HG02840 (cell line): ENCODE measurements around the gene FOXK2.

Source experiments
- ATAC-seq: cut with Tn5 transposase; IDR thresholded peaks from one replicate; pipeline ENCODE4 v1.9.1; 2021; ENCODE audit warnings: mild to moderate bottlenecking, moderate library complexity, moderate number of reproducible peaks; ENCODE audit not compliant: unreplicated experiment, low FRiP score

Gene FOXK2

DNA sequence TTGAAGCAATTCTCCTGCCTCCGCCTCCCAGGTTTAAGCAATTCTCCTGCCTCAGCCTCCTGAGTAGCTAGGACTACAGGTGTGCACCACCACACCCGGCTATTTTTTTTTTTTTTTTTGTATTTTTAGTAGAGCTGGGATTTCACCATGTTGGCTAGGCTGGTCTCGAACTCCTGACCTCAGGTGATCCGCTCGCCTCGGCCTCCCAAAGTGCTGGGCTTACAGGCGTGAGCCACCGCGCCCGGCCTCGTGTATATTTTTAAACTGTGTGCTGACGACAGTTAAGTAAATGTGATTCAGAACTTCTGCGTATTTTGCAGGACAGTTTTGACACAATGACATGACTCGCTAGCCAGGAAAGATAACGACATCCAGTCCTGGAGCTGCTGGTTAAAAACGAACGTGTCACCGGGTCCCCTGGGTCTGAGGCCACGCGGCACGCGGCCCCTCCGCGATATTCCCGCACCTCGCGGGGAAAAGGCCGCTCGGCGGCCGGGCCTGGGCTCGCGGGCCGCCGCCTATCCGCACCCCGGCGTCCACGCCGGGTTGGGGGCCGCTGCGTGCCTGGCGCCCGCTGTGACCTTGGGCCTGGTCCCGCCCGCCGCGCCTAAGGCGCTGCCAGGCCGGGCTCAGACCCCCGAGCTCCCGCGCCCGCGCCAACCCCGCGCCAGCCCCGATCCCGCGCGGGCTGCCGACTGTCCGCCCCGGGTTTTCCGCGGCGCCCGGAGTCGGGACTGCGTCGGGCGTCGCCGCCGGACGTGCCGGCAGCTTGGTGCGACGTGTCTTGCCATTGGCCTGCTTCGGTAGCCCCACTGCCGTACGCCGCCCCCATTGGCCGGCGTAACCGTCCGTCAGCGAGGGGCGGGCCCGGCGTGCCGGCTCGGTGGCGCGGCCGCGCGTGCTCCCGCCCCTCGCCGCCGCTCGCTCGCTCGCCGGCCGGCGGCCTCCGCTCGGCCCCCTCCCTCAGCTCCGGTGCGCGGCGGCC is at the start of gene FOXK2:
FOXK2 (plus strand) TSS at position 907 of the 985 bp plus-strand sequence. CDS start 157 bp downstream, outside the sequence.
- ATAC-seq, result peak; percentile 90

DNA sequence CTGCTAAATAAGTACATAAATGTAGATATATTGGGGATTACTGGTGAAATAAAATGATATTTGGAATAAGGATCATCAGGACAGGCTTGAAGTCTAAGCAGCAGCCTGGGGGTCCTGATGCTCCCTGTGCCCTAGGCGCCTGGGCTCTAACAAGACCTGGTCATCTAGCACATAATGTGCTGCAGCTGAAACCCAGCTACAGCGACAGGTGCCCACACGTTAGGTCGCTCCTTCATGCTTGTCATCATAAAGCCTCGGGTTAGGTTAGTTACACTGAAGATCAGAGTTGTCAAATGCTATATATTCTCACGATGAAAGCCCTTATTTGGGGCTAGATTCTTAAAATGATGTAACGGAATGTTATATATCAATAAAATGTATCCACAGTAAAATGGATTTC is 49.5 kb upstream of the FOXK2 start:
- ATAC-seq, result no peak

DNA sequence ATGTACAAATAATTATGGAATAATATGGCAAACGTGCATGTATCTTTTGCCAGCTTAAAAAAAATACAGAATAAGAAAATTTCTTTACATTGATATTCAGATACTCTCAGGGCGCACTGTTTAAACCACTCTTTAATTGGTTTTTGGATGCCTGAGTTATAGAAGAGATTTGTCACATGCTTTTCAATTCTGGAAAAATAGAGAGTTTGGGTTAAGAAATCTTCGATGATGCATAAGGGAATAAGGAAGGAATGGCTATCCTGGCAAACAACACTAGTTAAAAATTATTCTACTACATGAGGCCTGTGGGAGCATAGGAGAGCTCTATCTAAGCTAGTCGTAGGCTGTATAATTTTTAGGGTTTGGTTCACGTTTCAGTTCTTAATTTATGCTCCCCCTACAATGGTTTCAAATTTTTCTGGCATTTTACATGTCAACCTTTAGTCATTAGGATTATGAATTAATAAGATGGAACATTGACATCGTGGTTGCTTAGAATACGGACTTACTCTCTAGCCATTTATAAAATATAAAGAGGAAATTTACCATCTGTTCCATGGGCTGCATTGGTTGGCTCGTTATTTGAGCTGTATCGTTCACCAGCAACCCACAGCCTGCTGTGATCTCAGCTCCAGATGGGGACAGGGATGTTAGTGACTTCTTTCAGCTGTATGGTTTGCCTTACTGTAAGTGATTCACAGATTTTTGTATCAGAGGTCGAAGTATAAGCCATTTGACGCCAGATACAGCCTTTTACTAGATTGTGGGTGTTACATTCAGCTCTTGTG is 45.1 kb upstream of the FOXK2 start:
- ATAC-seq, result no peak

DNA sequence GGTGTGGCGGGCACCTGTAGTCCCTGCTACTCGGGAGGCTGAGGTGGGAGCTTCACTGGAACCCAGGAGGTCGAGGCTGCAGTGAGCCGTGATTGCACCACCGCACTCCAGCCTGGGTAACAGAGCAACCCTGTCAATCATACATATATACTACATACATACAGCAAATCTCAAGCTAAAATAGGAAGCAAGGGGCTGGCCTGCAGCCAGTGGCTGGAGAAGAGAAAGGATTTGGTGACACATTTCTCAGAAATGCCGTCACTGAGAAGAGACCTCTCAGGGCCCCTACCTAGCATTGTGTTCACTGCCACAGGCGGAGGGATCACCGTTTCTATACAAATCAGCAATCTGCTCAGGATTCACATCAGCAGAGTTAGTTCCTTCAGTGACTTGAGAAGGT is 44.1 kb upstream of the FOXK2 start:
- no peak for ATAC-seq

DNA sequence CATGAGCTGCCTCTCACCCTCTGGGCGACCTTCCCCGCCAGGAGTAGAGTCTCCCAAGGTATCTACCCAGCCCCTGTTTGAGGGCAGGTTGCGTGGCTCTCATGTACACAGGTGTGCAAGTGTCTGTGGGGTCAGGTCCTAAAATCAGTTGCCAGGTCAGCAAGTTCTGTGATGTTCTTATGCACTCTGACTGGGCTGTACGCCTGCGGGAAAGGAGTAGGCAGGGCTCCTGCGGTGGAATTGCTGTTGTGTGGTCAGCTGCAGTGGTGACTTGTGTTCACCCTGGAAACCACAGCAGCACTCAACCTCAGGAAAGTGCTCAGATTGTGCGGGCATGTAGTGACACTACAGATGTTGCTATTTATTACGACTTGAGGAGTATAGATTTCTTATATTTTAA is 41.6 kb upstream of the FOXK2 start:
- ATAC-seq, result no peak

DNA sequence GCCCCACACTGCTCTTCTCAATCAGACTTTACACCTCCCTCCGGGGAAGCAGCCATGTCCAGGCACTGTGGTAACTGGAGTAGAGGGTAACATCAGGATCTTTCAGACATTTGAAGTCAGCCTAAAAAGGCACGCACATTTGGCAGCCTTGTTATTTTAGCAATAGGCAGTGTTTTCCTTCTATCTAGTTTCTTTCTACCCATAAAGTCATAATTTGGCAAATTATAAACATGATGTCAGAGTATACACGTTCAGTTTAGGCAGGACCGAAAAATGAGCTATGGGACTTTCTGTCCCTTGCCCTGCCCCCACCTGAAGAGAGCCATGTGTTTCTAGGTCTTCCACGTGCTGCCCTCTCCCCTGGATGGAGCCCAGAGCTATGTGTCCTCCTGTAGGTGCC is 39.9 kb upstream of the FOXK2 start:
- no peak for ATAC-seq

DNA sequence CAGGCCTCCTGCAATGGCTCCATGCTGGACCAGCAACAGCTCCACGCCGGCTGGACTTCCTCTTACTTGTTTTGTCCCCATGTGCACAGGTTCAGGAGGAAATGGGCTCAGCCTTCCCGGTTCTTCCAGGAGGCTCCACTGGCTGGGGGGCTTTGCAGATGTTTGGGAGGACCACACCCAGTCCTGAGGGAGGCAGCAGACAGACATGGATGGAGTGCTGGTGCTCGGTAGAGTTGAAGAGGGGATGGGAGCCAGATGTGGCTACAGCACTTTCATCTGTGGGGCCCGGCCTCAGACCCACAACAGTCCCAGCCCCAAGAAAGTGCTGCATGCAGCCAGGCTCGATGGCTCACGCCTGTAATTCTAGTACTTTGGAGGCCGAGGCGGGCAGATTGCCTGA is 39.2 kb upstream of the FOXK2 start:
- no peak for ATAC-seq

DNA sequence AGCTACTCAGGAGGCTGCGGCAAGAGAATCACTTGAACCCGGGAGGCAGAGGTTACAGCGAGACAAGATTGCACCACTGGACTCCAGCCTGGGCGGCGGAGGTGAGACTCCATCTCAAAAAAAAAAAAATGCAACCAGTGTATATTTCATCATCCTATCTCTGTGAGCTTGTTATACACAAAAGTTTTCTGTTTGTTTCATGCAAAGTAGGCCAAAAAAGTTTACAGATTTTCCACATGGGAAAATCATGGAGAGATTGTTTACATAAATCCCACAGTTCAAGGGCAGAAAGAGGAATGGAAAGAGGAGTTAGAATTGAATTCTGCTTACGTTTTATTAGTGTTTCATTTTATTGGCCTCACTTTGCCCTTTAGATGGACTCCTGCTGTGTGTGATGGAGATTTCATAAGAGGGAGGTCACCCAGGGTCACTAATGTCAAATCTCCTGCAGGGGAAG is 36.3 kb upstream of the FOXK2 start:
- ATAC-seq, result no peak

DNA sequence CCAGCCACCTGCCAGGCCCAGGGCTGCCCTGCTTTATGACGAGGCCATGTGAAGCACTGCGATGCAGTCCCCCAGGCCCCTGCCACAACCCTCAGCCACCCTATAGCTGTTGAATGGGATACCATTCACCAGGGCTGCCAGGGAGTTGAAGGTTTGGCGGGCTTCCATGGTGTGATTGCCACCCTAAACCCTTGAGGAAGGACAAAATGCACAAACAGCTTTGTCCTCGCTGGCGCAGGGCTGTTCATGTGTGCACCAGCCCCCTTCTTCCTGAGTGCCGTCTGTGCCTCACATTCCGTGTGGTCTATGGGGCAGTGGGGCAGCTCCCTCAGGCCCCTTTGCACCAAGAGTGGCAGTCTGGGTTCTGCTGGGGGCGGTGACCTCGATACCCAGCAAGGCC is 35.7 kb upstream of the FOXK2 start:
- ATAC-seq, result no peak

DNA sequence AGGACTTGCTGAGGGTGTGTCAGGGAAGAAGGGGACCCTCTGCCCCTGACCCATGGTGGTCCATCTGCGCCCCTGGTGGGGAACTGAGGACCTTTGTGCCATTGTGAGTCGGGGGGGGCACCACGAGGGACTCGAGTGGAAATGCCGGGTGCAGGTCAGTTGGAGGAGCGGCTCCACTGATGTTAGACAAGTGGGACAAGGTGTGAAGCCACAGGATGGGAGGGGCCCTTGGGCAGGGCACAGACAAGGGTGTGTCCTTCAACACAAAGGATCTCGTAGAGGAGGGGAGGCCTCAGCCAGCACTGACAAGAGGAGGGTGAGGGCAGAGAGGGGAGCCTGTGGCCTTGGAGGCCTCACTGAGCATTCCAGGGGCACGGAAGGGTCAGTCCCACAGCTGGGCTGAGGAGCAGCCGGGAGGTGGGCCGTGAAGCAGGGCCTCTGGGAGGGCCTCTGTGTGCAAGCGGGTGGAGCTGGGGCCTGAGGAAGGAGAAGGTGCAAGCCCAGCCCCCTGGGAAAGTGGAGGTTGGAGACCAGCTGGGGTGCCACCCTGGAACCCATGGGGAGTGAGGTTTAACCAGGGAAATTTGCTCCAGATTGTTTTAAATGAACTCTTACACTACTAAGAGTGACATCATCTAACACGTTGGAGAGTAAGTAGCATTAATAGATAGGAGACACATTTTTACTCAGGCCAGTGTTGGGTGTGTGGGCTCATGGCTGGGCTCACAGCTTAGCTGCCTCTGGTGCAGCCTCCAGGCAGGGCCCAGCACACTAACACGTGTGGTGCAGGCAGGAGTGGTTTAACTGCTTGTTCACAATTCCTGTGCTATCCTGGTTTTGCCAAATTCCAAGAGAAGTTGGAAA is 33.1 kb upstream of the FOXK2 start:
- ATAC-seq, result no peak

DNA sequence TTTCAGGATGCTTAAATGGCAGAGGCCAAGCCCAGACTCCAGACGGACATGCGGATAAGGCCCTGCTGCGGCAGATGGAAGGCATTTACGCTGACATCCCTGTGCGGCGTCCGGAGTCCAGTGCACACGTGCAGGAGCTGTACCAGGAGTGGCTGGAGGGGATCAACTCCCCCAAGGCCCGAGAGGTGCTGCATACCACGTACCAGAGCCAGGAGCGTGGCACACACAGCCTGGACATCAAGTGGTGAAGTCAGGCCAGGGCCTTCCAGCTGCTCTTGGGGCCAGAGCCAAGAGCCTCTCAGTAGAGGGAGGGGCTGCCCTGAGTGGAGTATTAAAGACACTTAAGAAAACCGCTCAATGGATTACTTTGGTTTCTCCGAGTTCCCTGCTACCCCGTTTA is 31.6 kb upstream of the FOXK2 start:
- ATAC-seq, result no peak

DNA sequence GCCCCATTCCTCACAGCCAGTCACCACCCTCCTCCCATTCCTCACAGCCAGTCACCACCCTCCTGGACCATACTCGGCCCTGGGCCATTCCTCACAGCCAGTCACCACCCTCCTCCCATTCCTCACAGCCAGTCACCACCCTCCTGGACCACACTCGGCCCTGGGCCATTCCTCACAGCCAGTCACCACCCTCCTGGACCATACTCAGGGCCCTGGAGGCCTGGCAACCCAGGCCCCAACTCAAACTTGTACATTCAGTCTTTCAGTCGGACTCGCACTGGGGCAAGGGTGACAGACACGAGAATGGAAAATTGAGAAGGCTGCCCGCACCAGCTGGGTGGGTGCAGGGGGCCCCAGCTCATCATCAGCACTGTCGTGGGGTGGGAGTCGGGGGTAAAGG is 30.4 kb upstream of the FOXK2 start:
- no peak for ATAC-seq

DNA sequence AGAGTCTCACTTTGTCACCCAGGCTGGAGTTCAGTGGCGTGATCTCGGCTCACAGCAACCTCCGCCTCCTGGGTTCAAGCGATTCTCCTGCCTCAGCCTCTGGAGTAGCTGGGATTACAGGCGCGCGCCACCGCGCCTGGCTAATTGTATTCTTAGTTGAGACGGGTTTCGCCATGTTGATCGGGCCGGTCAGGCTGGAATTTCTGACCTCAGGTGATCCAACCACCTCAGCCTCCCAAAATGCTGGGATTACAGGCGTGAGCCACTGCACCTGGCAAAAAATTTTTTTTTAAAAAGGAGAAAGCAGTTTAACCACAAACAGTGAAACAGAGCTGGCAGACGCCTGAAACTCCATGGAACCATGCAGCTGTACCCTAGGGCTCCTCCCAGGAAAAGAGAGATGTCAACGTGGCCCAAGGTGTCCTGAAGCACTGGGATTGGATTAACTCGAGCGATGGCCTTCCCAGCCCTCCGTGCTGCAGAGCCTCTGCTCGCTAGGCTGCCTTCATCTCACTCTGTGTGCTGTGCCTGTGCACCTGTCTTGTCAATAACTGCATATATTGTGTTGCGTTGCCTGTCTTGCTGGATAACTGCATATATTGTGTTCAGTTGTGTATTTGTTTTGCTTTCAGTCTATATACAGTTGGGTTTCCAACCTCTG is 29.6 kb upstream of the FOXK2 start:
- ATAC-seq, result no peak

DNA sequence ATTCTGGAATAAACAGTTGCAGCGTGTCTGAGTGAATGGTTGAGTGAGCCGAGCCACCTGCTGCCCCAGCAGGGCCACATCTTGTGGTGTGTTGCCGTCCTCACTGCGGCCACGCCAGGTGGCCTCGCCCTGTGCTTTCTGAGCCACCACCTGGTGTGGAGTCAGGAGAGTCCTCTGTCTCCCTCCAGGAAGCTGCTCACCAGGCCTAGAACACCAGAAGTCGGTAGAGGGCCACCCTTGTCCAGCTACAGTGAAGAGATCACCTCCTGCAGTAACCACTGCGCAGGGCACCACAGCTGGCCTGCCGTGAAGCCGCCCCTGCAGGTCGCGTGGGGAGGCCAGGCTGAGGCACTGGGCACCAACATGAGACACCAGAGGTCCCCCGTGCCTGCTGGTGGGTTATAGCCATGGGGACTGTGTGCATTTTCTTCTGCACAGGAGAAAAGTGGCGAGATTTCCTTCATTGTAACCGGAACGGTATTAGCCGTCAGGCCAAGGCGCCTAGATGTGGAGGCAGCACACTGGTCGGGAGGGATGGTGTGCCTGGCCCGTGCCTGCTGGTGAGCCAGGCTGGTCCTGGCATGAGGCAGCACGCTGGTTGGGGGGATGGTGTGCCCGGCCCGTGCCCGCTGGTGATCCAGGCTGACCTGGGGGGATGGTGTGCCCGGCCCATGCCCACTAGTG is 28.9 kb upstream of the FOXK2 start:
- ATAC-seq, result no peak

DNA sequence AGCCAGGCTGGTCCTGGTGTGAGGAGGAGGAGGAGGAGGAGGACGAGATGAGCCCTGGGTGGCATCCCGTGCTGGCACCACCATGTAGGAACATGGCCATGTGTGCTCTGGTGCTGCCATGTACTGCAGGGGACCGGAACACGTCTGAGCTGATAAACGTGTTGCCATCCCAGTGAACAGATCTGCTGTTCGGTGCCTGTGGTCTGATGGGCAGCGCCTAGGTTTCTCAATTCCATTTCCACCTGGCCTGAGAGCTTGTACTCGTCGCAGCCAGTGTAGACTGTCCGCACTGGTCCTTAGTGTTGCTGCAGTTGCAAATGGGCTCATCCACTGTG is 28.4 kb upstream of the FOXK2 start:
- no peak for ATAC-seq

DNA sequence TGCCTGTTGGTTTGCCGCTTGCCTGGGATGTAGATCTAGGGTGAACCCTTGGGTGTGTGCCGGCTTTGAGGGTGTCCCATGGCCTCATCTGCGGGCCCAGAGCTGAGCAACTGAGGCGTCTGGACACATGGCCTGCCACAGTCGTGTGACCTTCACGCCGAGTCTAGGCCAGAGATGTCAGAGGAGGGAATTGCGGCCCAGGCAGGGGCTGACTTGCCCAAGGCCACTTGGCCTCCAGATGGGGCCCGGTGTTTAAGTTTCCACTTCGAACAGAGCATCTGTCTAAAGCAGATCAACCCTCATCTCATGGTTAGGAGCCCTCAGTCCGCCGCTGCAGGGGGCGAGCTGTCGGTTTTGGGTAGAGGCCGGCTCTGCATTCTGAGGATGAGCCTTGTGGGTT is 28.0 kb upstream of the FOXK2 start:
- no peak for ATAC-seq

DNA sequence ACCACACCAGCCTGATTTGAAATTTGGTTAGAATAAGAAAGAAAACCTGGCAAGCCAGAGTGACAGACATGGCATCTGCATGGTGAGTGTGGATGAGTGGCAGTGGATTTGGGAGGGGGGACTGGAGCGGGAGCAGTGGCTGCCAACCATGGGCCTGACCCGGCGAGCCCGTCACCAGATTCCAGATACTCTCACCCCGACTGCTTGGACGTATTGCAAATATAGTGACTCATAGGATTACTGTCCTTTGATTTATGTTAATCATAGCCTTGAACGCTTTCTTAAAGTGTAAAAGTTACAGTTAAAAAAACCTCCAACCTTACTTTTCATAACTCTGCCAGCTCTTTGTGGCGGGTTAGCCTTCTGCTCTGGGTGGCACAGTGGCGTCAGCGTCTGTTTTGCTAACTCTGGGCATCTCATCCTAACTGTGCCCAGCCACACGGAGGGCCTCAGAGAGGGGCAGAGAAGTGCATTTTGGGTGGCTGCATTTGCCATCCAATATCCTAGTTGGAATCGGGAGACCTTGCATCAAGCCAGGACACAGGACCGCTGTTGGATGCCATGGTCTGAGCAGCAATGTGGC is 26.8 kb upstream of the FOXK2 start:
- no peak for ATAC-seq

DNA sequence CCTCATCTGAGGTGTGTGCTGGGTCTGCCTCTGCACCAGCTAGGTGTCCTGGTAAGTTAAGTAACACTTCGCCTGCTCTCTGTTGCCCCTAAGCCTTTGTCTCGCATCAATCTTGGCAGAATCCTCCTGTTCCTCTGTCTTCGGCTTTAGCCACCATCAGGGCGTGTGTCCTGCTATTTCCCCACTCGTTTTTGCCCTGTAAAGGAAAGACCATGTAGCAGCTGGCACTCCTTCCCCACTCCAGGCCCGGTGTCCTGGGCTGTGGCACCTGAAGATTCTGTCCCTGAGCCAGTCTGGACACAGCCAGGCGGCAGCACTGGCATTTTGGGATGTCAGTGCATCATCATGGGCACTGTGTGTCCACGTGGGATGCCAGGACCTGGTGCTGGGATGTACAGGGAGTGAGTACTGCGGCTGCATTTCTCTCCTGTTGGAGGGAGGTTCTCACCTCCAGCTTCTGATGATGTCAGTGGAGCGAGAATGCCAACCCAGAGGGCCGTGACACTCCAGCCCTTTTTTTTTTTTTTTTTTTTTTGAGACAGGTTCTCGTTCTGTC is 26.2 kb upstream of the FOXK2 start:
- ATAC-seq, result no peak
